HG03064 (cell line): Measurements from ENCODE around the gene CENPU.
"Not testable (repeated sequence)": the region's sequence is repeated elsewhere in the genome, so short reads cannot be mapped to it uniquely, and the experiment has no call there.

Source experiments
- ATAC-seq: cut with Tn5 transposase; IDR thresholded peaks from one replicate; pipeline ENCODE4 v1.9.1; 2021; ENCODE audit warnings: low read depth; ENCODE audit not compliant: unreplicated experiment

CENPU gene

GRCh38 chr4:184733654-184734524, at the start of gene CENPU:
TSS of gene CENPU (minus strand) at chr4:184734096. CDS start at chr4:184734062, 34 bp downstream.
- peak; percentile 91 for ATAC-seq

DNA sequence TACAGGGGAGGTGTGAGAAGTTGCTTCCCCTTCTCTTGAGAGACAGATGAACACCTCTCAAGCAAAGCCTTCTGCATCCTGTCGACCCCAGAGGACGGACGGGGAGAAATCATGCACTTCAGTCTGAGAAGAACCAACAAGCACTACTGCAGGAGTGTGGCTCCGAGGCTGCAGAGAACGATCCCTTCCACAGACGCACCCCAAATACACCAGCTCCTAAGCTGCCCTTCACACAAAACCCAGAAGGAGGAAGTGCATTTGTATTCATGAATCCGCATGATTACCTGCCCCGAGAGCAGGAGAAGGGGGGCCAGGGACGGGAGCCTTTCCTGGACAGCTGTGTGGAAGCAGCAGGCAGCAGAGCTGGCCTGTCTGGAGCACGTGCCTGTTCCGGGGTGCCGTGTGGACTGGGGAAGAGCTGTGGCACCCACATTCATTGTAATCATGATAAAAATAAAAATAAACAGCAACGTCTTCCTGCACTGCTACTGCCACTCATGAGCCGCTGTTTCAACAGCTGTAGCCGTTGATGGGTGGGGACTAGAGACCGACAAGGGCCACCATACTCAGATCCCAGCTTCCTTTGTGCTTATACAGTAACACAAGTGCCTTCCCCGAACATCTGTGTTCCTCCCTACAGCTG, 49.0 kb upstream of the CENPU start:
- no peak for ATAC-seq

- not testable (repeated sequence) for ATAC-seq
Measured at GRCh38 chr4:184779160-184779559, 45.3 kb upstream of the CENPU start.

DNA sequence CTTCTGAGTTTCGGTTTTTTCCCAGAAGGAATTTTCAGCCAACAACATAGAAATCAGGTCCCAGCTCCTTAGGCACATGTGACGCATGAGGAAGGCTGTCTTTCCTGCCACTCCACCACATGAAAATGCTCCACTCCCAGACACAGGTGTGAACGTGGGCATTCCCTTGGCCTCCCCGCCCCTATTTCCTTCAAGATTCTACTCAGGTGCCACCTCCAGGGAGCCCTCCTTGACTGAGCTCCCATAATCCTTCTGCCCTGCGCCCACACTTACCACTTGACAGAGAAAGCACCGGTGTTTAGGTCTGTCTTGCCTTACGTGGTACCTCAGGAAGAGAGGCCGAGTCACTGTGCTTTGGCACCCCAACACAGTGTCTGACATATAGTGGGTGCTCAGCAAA, 44.4 kb upstream of the CENPU start:
- no peak for ATAC-seq

GRCh38 chr4:184776821-184777220, 42.9 kb upstream of the CENPU start:
- no peak for ATAC-seq

DNA sequence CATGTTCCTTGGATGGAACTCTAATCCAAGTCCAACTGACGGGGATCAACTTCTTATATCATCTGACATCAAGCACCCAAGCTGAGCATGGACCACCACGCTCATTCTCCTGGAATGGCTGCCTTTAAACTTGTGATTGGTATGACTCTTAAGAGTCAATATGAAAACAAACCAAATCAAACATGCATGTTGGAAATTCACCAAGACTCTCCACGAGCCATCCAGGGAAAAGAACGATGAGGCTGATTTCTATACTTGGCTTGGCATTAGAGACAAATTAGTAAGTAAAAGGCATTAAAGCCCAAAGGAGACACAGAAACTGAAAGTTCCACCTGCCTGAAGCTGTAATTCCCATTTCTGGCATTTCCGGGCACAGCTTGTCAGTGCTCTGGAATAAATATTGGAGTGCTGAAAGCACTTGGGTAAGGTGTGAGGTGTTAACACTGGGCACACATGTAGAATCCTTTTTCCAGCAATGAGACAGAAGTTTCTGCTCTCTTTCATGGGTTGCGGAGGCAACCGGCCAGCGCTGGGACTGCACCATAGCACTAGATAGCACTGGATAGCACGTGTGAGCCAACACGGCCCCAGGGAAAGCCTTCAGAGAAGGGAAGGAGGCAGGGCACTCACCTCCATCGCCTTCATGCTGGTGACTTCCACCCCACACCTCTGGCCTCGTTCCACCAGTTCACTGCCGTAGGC, 42.1 kb upstream of the CENPU start:
- no peak for ATAC-seq

GRCh38 chr4:184774152-184774551, 40.3 kb upstream of the CENPU start:
- no peak for ATAC-seq

DNA sequence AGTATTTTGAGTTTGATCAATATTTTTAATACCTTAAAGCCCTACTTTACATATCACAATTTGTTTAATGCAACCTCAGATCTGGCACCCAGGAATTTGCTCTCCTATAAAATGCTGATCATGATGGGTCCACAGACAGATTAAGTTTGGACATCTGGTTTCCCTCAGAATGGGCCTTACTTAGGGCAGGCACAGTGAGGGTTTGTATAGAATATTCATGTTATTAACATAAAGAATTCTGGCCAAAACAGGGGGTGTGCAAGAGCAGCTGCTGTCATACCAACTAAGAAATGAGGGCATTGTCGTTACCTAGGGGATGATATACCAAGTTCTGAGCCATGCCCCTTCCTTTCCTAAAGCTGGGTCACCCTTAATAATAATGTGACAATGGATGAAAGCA, 37.5 kb upstream of the CENPU start:
- ATAC-seq: no peak

- no peak for ATAC-seq
Measured at GRCh38 chr4:184769141-184769765, 35.4 kb upstream of the CENPU start.

GRCh38 chr4:184768296-184768695, 34.4 kb upstream of the CENPU start:
- no peak for ATAC-seq

DNA sequence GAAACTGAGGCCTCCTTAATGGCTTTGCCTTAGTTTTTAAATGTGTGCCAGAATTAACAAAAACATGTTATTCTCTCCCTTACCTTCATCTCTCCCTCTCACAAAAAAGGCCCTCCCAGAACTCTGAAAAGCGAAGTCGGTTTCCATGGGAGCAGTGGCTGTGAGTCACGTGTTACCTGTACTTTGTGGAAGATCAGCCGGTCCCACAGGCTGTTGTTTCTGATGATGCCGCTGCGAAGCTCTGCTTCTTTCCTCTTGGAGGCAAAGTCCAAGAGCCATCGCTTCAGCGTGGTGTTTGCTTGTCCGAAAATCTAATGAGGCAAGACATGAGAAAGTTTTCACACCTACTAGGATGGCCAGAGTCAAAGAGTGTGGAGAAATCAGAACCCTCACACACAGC, 32.5 kb upstream of the CENPU start:
- ATAC-seq: no peak

DNA sequence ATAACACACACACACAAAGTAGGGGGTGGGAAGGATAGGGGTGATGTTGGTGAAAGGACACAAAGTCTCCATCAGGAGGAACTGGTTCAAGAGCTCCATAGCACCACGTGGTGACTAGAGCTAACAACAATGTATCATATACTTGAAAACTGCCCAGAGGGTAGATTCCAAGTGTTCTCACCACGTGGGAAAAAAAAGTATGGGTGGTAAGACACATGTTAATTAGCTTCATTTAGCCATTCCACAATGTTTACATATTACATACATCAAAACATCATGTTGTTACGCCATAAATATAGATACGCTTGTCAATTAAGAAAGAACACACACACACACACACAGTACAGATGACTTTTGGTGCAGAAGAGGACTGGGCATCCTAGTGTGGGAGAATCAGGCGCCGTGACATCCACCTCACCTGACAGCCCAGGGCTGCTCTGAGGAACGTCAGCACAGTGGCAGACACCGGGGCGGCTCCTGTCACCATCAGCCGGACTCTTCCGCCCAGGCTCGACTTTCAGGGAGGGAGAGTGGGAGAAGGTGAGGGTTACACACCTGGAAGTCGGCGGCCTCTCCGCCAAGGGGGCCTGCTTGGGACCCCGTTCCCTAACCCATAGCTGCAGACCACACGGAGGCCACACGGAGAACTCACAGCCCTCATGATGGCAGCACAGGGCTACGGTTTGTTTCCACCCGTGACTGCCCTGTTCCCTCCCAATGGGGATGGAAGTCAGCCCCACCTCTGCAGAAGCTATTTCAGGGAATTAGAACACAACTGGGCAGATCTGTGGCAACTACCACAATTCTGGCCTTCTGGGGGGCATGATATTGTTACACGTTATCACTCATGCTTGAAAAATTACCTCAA, 31.8 kb upstream of the CENPU start:
- ATAC-seq: no peak

DNA sequence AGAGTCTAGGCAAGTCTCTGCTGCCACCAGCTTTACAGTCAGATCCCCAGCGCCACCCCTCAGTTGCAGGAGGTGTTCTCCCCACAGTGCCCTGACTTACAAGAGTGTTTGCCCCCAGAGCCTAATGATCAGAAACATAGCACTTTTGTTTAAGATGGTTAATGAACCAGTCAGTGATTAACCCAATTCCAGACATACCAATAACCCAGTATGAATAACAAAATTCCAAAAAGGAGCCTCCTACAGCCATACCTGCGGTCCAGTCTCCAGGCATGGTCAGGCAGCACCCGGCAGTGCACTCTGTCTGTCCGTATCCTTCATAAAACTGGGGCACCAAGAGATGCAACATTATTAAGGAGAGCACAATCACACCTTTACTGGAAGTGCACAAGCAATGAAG, 30.7 kb upstream of the CENPU start:
- ATAC-seq: no peak

GRCh38 chr4:184763150-184763780, 29.4 kb upstream of the CENPU start:
- ATAC-seq: no peak

DNA sequence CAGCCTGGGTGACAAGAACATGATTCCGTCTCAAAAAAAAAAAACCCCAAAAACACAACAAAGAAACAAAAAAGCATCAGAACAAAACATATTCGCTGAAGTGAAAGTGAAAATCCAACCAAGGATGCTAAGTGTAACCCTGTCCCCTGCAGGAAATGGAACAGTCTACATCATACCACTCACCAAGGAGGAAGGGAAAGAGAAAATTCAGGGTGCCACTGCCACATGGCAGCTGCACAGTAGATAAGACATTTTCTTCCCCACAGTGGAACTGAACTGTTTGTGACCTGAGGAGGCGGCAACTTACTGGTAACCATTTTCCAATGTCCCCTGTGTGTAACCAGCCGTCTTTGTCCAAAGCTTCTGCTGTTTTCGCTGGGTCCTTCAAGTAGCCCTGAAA, 28.2 kb upstream of the CENPU start:
- peak; percentile 91 for ATAC-seq

DNA sequence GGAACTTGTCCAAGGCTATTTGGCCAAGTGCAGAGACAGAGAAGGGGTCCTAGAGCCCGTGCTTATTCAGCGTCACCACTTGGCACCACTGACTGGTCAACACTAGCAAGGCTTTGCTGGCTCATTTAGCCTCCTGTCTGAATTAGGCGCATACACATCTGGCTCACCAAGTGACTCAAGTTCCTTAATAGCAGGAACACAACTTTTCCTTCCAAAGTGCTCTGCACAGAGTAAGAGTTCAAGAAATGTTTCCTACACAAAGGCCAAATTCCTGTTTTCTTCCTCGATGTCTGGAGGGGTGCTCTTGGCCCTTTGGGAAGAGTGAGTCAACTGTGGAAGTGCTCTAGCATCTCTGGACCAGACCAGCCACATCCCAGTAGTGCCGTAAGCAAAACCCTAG, 26.8 kb upstream of the CENPU start:
- ATAC-seq: no peak

DNA sequence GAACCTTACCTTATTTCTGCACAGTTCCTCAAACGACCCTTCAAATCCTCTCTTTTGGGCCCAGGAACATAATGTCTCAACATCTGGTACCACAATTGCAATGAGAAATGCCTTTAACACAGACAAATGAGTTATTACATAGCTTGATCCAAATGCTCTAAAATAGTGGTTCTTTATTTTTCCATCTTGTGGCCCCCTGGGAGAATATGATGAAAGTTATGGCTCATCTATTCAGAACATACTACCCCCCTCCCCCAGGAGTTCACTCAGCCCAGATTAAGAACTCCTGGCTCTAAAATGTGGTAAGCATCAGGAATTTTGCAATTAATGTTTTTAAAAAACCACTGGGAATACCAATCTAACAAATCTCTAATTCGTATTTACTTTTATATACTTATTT, 23.9 kb upstream of the CENPU start:
- no peak for ATAC-seq

DNA sequence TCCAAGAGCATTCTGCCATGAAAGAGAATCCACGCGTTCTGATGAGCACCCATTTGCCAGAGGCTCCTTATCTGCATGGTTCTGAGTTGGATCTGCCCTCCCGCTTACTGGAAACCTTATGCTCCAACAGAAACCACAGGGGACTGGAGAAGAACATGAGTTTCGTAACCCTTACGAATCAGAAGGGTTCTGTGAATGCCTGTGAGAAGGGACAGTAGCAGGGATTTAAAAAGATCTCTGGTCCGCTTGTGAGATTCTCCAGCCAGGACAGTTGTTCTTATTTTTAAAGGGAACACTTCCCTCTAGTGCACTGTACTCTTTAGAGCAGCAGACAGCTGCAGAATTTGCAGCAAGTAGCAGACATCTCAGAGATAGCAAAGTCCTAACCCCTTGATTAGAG, 22.5 kb upstream of the CENPU start:
- no peak for ATAC-seq

DNA sequence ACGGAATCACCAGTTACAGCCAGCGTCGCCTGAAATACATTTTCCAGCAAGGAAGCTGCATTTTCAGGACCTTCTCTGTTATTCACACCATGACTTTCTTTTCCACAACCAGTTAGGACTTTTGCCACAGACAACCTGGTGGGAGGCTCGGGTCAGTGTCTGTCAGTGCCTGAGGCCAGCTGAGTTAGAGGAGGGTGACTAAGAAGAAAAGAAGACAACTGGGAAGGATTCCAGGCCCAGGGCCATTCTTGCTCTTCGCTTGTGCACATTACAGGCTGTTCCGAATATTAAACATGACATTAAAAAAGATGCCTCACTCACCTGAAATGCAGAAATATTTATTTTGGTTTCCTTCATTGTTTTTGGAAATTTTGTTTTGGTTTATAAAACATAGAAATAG, 21.4 kb upstream of the CENPU start:
- ATAC-seq: no peak
